Ishikawa (cell line): ENCODE results near the gene GDPD5.

Experiments
- CEBPB ChIP-seq: IDR thresholded peaks from 2 replicates; pipeline ENCODE4 v1.6.1; 2012
- CREB1 ChIP-seq: IDR thresholded peaks from 2 replicates; pipeline ENCODE4 v1.6.1; 2012; ENCODE audit warnings: low read depth
- EGR1 ChIP-seq: IDR thresholded peaks from 2 replicates; pipeline ENCODE4 v1.6.1; 2012
- EP300 ChIP-seq: IDR thresholded peaks from 2 replicates; pipeline ENCODE4 v1.6.1; 2012; ENCODE audit warnings: borderline replicate concordance
- FOXM1 ChIP-seq: IDR thresholded peaks from 2 replicates; pipeline ENCODE4 v1.6.1; 2012; ENCODE audit warnings: low read depth, borderline replicate concordance
- NFIC ChIP-seq: IDR thresholded peaks from 2 replicates; pipeline ENCODE4 v1.6.1; 2012
- RAD21 ChIP-seq: IDR thresholded peaks from 2 replicates; pipeline ENCODE4 v1.6.1; 2012; ENCODE audit warnings: low read depth
- TAF1 ChIP-seq: IDR thresholded peaks from 2 replicates; pipeline ENCODE4 v1.6.1; 2012; ENCODE audit warnings: low read depth, mild to moderate bottlenecking
- TCF12 ChIP-seq: IDR thresholded peaks from 2 replicates; pipeline ENCODE4 v1.6.1; 2012; ENCODE audit warnings: low read depth
- TEAD4 ChIP-seq: IDR thresholded peaks from 2 replicates; pipeline ENCODE4 v1.6.1; 2012
- YY1 ChIP-seq: IDR thresholded peaks from 2 replicates; pipeline ENCODE4 v1.6.1; 2012; ENCODE audit warnings: low read depth
- ZBTB7A ChIP-seq: IDR thresholded peaks from 2 replicates; pipeline ENCODE4 v1.6.1; 2012; ENCODE audit warnings: low read depth
- TF ChIP-seq, protein P1 (sequence below): IDR thresholded peaks from 2 replicates; pipeline ENCODE4 v1.6.1; 2012; ENCODE audit warnings: low read depth, mild to moderate bottlenecking
- TF ChIP-seq, protein P2 (sequence below): IDR thresholded peaks from 2 replicates; pipeline ENCODE4 v1.6.1; 2012
- TF ChIP-seq, protein P3 (sequence below): IDR thresholded peaks from 2 replicates; pipeline ENCODE4 v1.6.1; 2012

GDPD5 gene, protein sequence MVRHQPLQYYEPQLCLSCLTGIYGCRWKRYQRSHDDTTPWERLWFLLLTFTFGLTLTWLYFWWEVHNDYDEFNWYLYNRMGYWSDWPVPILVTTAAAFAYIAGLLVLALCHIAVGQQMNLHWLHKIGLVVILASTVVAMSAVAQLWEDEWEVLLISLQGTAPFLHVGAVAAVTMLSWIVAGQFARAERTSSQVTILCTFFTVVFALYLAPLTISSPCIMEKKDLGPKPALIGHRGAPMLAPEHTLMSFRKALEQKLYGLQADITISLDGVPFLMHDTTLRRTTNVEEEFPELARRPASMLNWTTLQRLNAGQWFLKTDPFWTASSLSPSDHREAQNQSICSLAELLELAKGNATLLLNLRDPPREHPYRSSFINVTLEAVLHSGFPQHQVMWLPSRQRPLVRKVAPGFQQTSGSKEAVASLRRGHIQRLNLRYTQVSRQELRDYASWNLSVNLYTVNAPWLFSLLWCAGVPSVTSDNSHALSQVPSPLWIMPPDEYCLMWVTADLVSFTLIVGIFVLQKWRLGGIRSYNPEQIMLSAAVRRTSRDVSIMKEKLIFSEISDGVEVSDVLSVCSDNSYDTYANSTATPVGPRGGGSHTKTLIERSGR

DNA sequence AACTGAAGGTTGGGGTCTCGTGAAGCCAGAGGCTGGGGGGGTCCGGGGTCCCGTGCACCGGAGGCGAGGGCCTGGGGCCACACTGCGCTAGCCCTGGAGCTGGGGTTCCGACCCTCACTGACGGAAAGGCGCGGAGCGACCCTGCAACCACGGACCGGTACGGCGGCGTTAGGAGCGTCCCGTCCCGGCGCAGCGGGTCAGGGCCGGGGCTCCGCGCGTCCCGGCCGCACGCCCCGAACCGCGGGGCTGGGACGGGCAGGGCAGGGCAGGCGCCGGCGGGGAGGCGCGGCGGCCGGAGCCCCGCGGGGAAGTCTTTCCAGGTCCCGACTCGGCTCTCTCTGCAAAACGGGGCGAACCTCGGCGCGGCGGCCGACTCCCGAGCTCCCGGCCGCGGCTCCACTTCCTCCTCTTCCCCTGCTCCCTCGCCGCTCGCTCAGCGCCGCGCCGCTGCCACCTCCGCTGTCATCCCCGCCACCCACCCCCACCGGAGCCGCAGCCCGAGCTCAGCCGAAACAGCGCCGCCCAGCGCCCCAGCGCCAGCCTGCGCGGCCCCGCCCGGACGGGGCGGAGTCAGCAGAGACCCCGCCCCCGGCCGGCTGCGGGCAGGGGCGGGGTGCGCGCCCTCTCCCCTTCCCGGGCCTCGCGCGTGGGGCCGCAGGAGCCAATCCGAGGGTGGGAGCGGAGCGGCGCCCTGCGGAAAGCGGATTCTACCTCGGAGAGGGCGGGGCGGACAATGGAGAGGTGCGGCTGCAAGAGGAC is at the start of gene GDPD5:
TSS of gene GDPD5 (minus strand) at position 509 of the 759 bp plus-strand sequence. CDS start 48,206 bp downstream, outside the sequence.
- TF ChIP-seq YY1 (peak; percentile 73), TCF12 (no peak), RAD21 (peak; percentile 49; the same call in 1 of the 2 replicates), CEBPB (no peak), FOXM1 (no peak), NFIC (no peak; the same call in 1 of the 2 replicates), TAF1 (peak; percentile 53), EP300 (no peak)
- TF ChIP-seq, protein P1, sequence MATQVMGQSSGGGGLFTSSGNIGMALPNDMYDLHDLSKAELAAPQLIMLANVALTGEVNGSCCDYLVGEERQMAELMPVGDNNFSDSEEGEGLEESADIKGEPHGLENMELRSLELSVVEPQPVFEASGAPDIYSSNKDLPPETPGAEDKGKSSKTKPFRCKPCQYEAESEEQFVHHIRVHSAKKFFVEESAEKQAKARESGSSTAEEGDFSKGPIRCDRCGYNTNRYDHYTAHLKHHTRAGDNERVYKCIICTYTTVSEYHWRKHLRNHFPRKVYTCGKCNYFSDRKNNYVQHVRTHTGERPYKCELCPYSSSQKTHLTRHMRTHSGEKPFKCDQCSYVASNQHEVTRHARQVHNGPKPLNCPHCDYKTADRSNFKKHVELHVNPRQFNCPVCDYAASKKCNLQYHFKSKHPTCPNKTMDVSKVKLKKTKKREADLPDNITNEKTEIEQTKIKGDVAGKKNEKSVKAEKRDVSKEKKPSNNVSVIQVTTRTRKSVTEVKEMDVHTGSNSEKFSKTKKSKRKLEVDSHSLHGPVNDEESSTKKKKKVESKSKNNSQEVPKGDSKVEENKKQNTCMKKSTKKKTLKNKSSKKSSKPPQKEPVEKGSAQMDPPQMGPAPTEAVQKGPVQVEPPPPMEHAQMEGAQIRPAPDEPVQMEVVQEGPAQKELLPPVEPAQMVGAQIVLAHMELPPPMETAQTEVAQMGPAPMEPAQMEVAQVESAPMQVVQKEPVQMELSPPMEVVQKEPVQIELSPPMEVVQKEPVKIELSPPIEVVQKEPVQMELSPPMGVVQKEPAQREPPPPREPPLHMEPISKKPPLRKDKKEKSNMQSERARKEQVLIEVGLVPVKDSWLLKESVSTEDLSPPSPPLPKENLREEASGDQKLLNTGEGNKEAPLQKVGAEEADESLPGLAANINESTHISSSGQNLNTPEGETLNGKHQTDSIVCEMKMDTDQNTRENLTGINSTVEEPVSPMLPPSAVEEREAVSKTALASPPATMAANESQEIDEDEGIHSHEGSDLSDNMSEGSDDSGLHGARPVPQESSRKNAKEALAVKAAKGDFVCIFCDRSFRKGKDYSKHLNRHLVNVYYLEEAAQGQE = no peak
- TF ChIP-seq, protein P2, sequence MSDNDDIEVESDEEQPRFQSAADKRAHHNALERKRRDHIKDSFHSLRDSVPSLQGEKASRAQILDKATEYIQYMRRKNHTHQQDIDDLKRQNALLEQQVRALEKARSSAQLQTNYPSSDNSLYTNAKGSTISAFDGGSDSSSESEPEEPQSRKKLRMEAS = peak; percentile 44

- TF ChIP-seq, protein P1 = no peak
- TF ChIP-seq CEBPB = no peak
- no peak for TF ChIP-seq ZBTB7A
- TF ChIP-seq TEAD4 = no peak
- no peak for TF ChIP-seq TAF1
- no peak for TF ChIP-seq EP300
- TF ChIP-seq EGR1 = no peak
- no peak for TF ChIP-seq CREB1
- TF ChIP-seq, protein P2 = no peak
- TF ChIP-seq NFIC = no peak
- no peak for TF ChIP-seq TCF12
- TF ChIP-seq, protein P3, sequence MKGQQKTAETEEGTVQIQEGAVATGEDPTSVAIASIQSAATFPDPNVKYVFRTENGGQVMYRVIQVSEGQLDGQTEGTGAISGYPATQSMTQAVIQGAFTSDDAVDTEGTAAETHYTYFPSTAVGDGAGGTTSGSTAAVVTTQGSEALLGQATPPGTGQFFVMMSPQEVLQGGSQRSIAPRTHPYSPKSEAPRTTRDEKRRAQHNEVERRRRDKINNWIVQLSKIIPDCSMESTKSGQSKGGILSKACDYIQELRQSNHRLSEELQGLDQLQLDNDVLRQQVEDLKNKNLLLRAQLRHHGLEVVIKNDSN = no peak
- no peak for TF ChIP-seq RAD21
- TF ChIP-seq FOXM1 = no peak
- no peak for TF ChIP-seq YY1
Observed at GRCh38 chr11:75574698-75575602, 49.2 kb upstream of the GDPD5 start.

DNA sequence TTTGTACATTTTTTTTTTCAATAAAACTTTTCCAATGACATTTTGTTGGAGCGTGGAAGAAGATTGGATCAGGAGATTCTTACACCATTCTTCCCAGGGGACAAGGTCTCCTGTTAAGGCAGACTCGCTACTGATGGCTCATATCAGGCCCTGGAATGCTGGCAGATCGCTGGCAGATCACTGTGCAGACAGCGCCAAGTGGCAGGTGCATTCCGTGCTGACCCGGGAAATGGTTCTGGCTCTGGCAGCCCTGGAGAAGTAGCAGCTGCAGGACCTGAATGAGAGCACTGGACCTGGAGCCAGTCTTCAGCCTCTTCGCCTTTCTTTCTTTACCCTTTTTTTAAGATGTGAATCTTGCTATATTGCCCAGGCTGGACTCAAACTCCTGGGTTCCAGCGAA is 47.0 kb upstream of the GDPD5 start:
- no peak for TF ChIP-seq TCF12
- no peak for TF ChIP-seq FOXM1
- TF ChIP-seq EGR1 = no peak
- no peak for TF ChIP-seq RAD21
- no peak for TF ChIP-seq ZBTB7A
- no peak for TF ChIP-seq NFIC
- TF ChIP-seq, protein P3 = no peak

DNA sequence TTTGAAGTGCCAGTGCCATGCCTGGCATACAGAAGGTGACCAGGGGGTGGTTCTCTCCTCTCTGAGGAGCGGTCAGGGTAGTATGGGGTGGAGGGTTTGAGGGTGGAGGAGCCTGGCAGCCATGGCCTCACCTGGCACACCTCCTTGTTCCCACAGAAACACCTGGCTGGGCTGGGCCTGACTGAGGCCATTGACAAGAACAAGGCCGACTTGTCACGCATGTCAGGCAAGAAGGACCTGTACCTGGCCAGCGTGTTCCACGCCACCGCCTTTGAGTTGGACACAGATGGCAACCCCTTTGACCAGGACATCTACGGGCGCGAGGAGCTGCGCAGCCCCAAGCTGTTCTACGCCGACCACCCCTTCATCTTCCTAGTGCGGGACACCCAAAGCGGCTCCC is 45.9 kb upstream of the GDPD5 start:
- TF ChIP-seq CEBPB (no peak), RAD21 (no peak), FOXM1 (no peak), TAF1 (no peak), ZBTB7A (no peak), EGR1 (no peak), TEAD4 (no peak), TCF12 (no peak), NFIC (no peak), CREB1 (no peak), YY1 (no peak), EP300 (no peak)
- TF ChIP-seq, protein P2 = no peak
- TF ChIP-seq, protein P3 = no peak
- TF ChIP-seq, protein P1 = no peak
